ENCODE measurements around the gene PATJ. TPM values are rescaled to one million over a fixed set of nuclear protein-coding genes. Genes with fewer than 3 reads are reported as not detected.

The PATJ gene
- total and polyA plus RNA-seq, 2 experiments from 2014 or later = 35.3 to 68.4 TPM

GRCh38 chr1:62050165-62050564 is 307.9 kb downstream of the PATJ start:
- peaks cover 10% of the 10 kb centered on the region; the same call in 2 of the 3 replicates for H3K36me3 Mint-ChIP-seq (ENCODE audit: low read depth)

More at GRCh38 chr1:62050165-62050564, 307.9 kb downstream of the PATJ start:
- Histone ChIP-seq H3K79me2 (replicated peaks; ENCODE audit: insufficient read depth) (no peaks in the 10 kb centered on the region), H3K36me3 (ENCODE audit: insufficient read depth) (no peaks in the 10 kb centered on the region), H3K9me2 (ENCODE audit: insufficient read depth) (no peaks in the 10 kb centered on the region), H3K4me1 (ENCODE audit: insufficient read depth) (peaks cover 12% of the 10 kb centered on the region; the same call in 1 of the 2 replicates), H3K4me3 (no peak overlapping the region), H3K27me3 (ENCODE audit: insufficient read depth) (no peaks in the 10 kb centered on the region), H4K20me1 (replicated peaks; ENCODE audit: insufficient read depth) (no peaks in the 10 kb centered on the region), H3K4me2 (no peak overlapping the region), H3K27ac (ENCODE audit: low read depth) (no peak overlapping the region), H3F3A (replicated peaks; ENCODE audit: low read depth) (0 out of 2 replicates have a peak, but pooled peaks cover 4% of the 10 kb centered on the region), H2AFZ (no peak overlapping the region)
- DNase-seq (ENCODE audit: low spot score) (no peak), ATAC-seq (no peak)
- TF ChIP-seq CTCF (conservative IDR thresholded peaks at IDR 0.05; ENCODE audit: low read depth in 2 of 2) (no peak), REST (IDR thresholded peaks at IDR 0.05; ENCODE audit: unreplicated experiment) (no peak), POLR2AphosphoS5 (IDR thresholded peaks at IDR 0.05; ENCODE audit: low read depth) (no peak), STAT1 (IDR thresholded peaks at IDR 0.05; ENCODE audit: unreplicated experiment) (no peak), JUNB (IDR thresholded peaks at IDR 0.05; ENCODE audit: unreplicated experiment) (no peak), EZH2phosphoT487 (IDR thresholded peaks at IDR 0.05; ENCODE audit: unreplicated experiment) (no peak), NANOG (IDR thresholded peaks at IDR 0.05; ENCODE audit: borderline replicate concordance) (no peak), ZNF331 (CRISPR knock-in tag; IDR thresholded peaks at IDR 0.05; ENCODE audit: low read depth) (no peak), ZNF114 (CRISPR knock-in tag; IDR thresholded peaks at IDR 0.05) (no peak), ETS1 (IDR thresholded peaks at IDR 0.05) (no peak)
- H3K4me1 Mint-ChIP-seq = peaks cover 20% of the 10 kb centered on the region
- no peaks in the 10 kb centered on the region for H3K9me3 Mint-ChIP-seq
- H3K27ac Mint-ChIP-seq = no peak overlapping the region
- H3K4me3 Mint-ChIP-seq = no peak overlapping the region
- H3K27me3 Mint-ChIP-seq (ENCODE audit: insufficient read depth, low read depth, poor library complexity) = peaks cover 3% of the 10 kb centered on the region
